Hepatocyte (in vitro differentiated cells): ENCODE measurements around the gene SLC9A2.

Experiments used
- EZH2 ChIP-seq: fragments of 200-600 bp; sonication (generic); IDR thresholded peaks from 2 replicates; pipeline ENCODE4 v1.6.1; 2016; ENCODE audit warnings: antibody characterized with exemption, mild to moderate bottlenecking, borderline replicate concordance
- EZH2phosphoT487 ChIP-seq: fragments of 200-600 bp; sonication (generic); IDR thresholded peaks from one replicate; pipeline ENCODE4 v1.6.1; 2018; ENCODE audit warnings: antibody characterized with exemption, mild to moderate bottlenecking, low read depth, moderate library complexity; ENCODE audit not compliant: unreplicated experiment, severe bottlenecking
- TF ChIP-seq, protein P1 (sequence below): fragments of 200-600 bp; sonication (generic); IDR thresholded peaks from 2 replicates; pipeline ENCODE4 v1.5.1; 2016; ENCODE audit warnings: antibody characterized with exemption, mild to moderate bottlenecking; ENCODE audit not compliant: poor library complexity

GRCh38 chr2:102618452-102619413 lies 620 bp upstream of the SLC9A2 start:
- TF ChIP-seq, protein P1, sequence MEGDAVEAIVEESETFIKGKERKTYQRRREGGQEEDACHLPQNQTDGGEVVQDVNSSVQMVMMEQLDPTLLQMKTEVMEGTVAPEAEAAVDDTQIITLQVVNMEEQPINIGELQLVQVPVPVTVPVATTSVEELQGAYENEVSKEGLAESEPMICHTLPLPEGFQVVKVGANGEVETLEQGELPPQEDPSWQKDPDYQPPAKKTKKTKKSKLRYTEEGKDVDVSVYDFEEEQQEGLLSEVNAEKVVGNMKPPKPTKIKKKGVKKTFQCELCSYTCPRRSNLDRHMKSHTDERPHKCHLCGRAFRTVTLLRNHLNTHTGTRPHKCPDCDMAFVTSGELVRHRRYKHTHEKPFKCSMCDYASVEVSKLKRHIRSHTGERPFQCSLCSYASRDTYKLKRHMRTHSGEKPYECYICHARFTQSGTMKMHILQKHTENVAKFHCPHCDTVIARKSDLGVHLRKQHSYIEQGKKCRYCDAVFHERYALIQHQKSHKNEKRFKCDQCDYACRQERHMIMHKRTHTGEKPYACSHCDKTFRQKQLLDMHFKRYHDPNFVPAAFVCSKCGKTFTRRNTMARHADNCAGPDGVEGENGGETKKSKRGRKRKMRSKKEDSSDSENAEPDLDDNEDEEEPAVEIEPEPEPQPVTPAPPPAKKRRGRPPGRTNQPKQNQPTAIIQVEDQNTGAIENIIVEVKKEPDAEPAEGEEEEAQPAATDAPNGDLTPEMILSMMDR: no peak
- TF ChIP-seq EZH2: no peak
- no peak for TF ChIP-seq EZH2phosphoT487
